LNCaP clone FGC (cell line): ENCODE data around the gene PI4K2A.
"Not testable (repeated sequence)": the region's sequence is repeated elsewhere in the genome, so short reads cannot be mapped to it uniquely, and the experiment has no call there.

Source experiments
- DNase-seq: peaks from one replicate; pipeline ENCODE4 v3.0.0-alpha.2; 2011; ENCODE audit warnings: low read depth
- H3K4me3 ChIP-seq: 2 replicates; pipeline ENCODE4 v1.5.1; 2011; ENCODE audit warnings: mild to moderate bottlenecking, low read depth, low read length, control low read depth
- CTCF ChIP-seq: IDR thresholded peaks from 2 replicates; pipeline ENCODE4 v1.5.1; 2012; ENCODE audit warnings: mild to moderate bottlenecking; ENCODE audit not compliant: control insufficient read depth, insufficient read depth; ENCODE audit errors: extremely low read depth

PI4K2A gene

GRCh38 chr10:97632949-97633884 lies 7.3 kb upstream of the PI4K2A start, which contains the start of gene MORN4:
Gene MORN4, minus strand, starts transcription at chr10:97633500. Its CDS starts 13,847 bp downstream, at chr10:97619653.
- TF ChIP-seq CTCF: no peak
- peak; percentile 71 for DNase-seq
- peak within 1 kb of the TSS; percentile 93 for H3K4me3 ChIP-seq

- DNase-seq: no peak
- no peak for TF ChIP-seq CTCF
- H3K4me3 ChIP-seq: peak overlapping the region; percentile 93
Measured at GRCh38 chr10:97633921-97634320, 6.5 kb upstream of the PI4K2A start.

GRCh38 chr10:97635577-97635976 lies 4.9 kb upstream of the PI4K2A start:
- no peak overlapping the region for H3K4me3 ChIP-seq
- no peak for TF ChIP-seq CTCF
- DNase-seq: no peak

- H3K4me3 ChIP-seq, DNase-seq: not testable (repeated sequence)
Measured at GRCh38 chr10:97639090-97639489, 1.4 kb upstream of the PI4K2A start.

GRCh38 chr10:97640868-97641811 lies 669 bp downstream of the PI4K2A start:
- TF ChIP-seq CTCF: no peak
- DNase-seq: no peak
- peak overlapping the region; percentile 82 for H3K4me3 ChIP-seq

- not testable (repeated sequence) for H3K4me3 ChIP-seq, DNase-seq
Measured at GRCh38 chr10:97642471-97643159, 2.1 kb downstream of the PI4K2A start.

- peak; percentile 65 for DNase-seq
- no peak for TF ChIP-seq CTCF
- no peak overlapping the region for H3K4me3 ChIP-seq
Measured at GRCh38 chr10:97643441-97643985, 3.0 kb downstream of the PI4K2A start.
